Ishikawa (cell line): Measurements from ENCODE around the gene CTDP1.

Experiments
- CEBPB ChIP-seq: IDR thresholded peaks from 2 replicates; pipeline ENCODE4 v1.6.1; 2012
- CREB1 ChIP-seq: IDR thresholded peaks from 2 replicates; pipeline ENCODE4 v1.6.1; 2012; ENCODE audit warnings: low read depth
- EGR1 ChIP-seq: IDR thresholded peaks from 2 replicates; pipeline ENCODE4 v1.6.1; 2012
- EP300 ChIP-seq: IDR thresholded peaks from 2 replicates; pipeline ENCODE4 v1.6.1; 2012; ENCODE audit warnings: borderline replicate concordance
- FOXM1 ChIP-seq: IDR thresholded peaks from 2 replicates; pipeline ENCODE4 v1.6.1; 2012; ENCODE audit warnings: low read depth, borderline replicate concordance
- MAX ChIP-seq: IDR thresholded peaks from 2 replicates; pipeline ENCODE4 v1.6.1; 2012
- NFIC ChIP-seq: IDR thresholded peaks from 2 replicates; pipeline ENCODE4 v1.6.1; 2012
- RAD21 ChIP-seq: IDR thresholded peaks from 2 replicates; pipeline ENCODE4 v1.6.1; 2012; ENCODE audit warnings: low read depth
- TAF1 ChIP-seq: IDR thresholded peaks from 2 replicates; pipeline ENCODE4 v1.6.1; 2012; ENCODE audit warnings: low read depth, mild to moderate bottlenecking
- TCF12 ChIP-seq: IDR thresholded peaks from 2 replicates; pipeline ENCODE4 v1.6.1; 2012; ENCODE audit warnings: low read depth
- TEAD4 ChIP-seq: IDR thresholded peaks from 2 replicates; pipeline ENCODE4 v1.6.1; 2012
- USF1 ChIP-seq: IDR thresholded peaks from 2 replicates; pipeline ENCODE4 v1.6.1; 2012
- YY1 ChIP-seq: IDR thresholded peaks from 2 replicates; pipeline ENCODE4 v1.6.1; 2012; ENCODE audit warnings: low read depth
- ZBTB7A ChIP-seq: IDR thresholded peaks from 2 replicates; pipeline ENCODE4 v1.6.1; 2012; ENCODE audit warnings: low read depth
- TF ChIP-seq, protein P1 (sequence below): IDR thresholded peaks from 2 replicates; pipeline ENCODE4 v1.6.1; 2012; ENCODE audit warnings: low read depth, mild to moderate bottlenecking

Gene CTDP1

GRCh38 chr18:79770826-79771225, 91.2 kb downstream of the CTDP1 start:
- TF ChIP-seq, protein P1, sequence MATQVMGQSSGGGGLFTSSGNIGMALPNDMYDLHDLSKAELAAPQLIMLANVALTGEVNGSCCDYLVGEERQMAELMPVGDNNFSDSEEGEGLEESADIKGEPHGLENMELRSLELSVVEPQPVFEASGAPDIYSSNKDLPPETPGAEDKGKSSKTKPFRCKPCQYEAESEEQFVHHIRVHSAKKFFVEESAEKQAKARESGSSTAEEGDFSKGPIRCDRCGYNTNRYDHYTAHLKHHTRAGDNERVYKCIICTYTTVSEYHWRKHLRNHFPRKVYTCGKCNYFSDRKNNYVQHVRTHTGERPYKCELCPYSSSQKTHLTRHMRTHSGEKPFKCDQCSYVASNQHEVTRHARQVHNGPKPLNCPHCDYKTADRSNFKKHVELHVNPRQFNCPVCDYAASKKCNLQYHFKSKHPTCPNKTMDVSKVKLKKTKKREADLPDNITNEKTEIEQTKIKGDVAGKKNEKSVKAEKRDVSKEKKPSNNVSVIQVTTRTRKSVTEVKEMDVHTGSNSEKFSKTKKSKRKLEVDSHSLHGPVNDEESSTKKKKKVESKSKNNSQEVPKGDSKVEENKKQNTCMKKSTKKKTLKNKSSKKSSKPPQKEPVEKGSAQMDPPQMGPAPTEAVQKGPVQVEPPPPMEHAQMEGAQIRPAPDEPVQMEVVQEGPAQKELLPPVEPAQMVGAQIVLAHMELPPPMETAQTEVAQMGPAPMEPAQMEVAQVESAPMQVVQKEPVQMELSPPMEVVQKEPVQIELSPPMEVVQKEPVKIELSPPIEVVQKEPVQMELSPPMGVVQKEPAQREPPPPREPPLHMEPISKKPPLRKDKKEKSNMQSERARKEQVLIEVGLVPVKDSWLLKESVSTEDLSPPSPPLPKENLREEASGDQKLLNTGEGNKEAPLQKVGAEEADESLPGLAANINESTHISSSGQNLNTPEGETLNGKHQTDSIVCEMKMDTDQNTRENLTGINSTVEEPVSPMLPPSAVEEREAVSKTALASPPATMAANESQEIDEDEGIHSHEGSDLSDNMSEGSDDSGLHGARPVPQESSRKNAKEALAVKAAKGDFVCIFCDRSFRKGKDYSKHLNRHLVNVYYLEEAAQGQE = no peak
- no peak for TF ChIP-seq ZBTB7A
- TF ChIP-seq EP300 = no peak
- TF ChIP-seq USF1 = no peak
- no peak for TF ChIP-seq TEAD4
- TF ChIP-seq EGR1 = no peak
- TF ChIP-seq CEBPB = no peak
- TF ChIP-seq TAF1 = no peak
- TF ChIP-seq CREB1 = no peak
- no peak for TF ChIP-seq FOXM1
- no peak for TF ChIP-seq NFIC
- no peak for TF ChIP-seq MAX
- TF ChIP-seq YY1 = no peak
- no peak for TF ChIP-seq TCF12
- no peak for TF ChIP-seq RAD21

GRCh38 chr18:79771446-79772107, 92.0 kb downstream of the CTDP1 start:
- TF ChIP-seq FOXM1 (no peak), EGR1 (no peak), ZBTB7A (no peak), RAD21 (no peak)

DNA sequence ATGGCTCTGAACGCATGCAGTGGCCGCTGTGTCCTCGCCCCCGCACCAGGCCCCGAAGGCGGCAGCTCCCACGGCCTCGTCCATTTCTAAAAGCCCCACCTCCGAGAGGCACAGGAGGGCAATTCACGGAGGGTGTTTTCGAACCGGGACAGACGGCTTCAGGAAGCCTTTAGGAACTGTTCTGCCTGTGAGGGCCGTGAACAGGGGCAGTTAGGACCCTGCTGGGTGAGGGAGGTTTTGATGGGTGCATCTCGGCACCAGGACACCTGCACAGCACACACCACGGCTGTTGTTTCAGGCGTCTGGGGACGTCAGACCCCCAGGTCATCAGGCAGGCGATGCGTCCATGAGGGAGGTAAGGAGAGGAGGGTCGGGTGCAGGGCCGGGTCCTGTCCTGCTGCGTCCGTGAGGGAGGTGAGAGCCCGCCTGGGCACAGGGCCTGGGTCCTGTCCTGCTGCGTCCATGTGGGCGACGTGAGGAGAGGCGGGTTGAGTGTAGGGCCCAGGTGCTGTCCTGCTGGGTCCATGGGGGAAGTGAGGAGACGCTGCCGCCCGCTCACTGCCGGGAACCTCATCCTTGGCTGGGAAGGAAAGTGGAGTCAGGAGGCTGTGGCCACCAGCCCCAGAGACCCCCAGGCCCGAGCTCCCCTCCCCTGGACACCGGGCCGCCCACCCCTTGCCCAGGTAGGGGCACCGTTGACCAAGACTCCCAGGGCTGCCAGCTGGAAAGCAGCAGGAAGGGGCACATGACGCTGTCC, 92.7 kb downstream of the CTDP1 start:
- no peak for TF ChIP-seq YY1
- TF ChIP-seq NFIC = no peak
- TF ChIP-seq EGR1 = 0 out of 2 replicates have a peak, but pooled peaks have one; percentile 32
- no peak for TF ChIP-seq RAD21

DNA sequence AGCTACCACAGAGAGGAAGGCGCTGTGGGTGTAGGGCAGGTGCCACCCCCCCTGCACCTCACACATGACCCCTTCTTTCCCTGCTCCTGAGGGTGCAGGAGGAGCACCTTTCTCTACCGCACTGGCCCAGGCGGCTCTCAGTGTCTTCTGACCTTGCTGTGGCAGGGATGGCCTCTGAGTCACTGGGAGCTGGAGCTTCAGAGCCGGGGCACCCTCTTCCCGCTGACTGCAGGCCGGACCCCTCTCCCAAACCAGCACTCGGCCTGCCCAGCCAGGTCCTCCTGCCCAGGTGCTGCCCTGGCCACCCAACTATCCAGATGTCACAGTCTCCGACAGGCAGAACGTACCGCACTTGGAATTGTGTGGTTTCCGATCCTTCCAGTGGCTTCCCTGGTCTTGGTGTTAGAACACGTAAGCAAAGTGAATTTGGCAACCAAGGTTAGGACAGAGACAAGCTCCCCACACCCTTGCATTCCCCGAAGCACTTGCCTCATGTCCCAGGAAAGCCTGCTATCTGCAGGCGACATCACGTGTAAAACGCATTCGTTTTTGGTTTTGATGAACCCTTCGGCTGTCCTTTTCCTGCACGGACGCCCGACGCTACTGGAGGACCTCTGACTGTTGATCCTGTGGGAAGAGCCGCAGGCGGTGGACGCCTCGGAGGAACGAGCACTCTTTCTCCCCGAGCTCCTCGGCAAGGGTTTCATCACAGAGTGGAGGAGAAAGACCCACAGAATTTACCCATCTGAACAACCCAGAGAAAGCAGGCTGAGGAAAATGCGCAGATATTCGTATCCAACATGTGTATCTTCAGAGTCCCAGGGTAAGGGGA, 93.5 kb downstream of the CTDP1 start:
- TF ChIP-seq YY1 (no peak), CREB1 (no peak), FOXM1 (no peak), USF1 (no peak), RAD21 (no peak), TAF1 (no peak), CEBPB (no peak), MAX (no peak), EP300 (no peak), ZBTB7A (no peak), NFIC (no peak), TCF12 (no peak), TEAD4 (no peak), EGR1 (no peak)
- TF ChIP-seq, protein P1 = no peak

DNA sequence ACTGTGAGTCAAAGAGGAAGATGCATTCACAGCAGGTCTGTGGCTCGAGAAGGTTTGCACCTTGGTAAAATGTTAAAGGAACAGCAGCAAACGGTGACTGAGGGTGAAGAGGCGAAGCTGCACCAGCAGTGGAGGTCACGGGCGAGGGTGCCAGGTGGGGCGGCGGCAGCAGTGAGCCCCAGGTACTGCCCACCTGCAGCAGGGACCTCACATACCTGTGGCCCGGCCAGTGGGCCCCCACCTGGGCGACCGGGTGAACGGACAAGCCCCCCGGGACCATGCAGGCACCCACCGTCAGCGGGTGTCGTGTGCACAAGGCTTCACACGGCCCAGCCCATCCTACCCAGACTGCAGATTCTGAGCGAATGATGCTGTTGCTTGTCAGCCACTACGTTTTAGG, 94.5 kb downstream of the CTDP1 start:
- no peak for TF ChIP-seq TAF1
- TF ChIP-seq FOXM1 = no peak
- TF ChIP-seq USF1 = no peak
- no peak for TF ChIP-seq ZBTB7A
- no peak for TF ChIP-seq TEAD4
- TF ChIP-seq CEBPB = no peak
- TF ChIP-seq MAX = no peak
